Cardiac muscle cell (in vitro differentiated cells and primary cell): ENCODE data around the gene PTPRM. TPM values are rescaled to one million over a fixed set of nuclear protein-coding genes. Genes with fewer than 3 reads are reported as not detected.

ENCODE experiments used
- DNase-seq, 2 donors: peaks; one replicate each; pipeline versions ENCODE4 v3.0.0 to v3.0.0-alpha.2; 2010 to 2017; ENCODE audit warnings: low read depth in 1 of 2, low spot score in 1 of 2
- H3K27ac ChIP-seq: fragments of 200-600 bp; sonication (generic); 2 replicates; pipeline ENCODE4 v1.5.1; 2016
- H3K27me3 ChIP-seq: fragments of 200-600 bp; sonication (generic); 2 replicates; pipeline ENCODE4 v1.6.0; 2016; ENCODE audit warnings: control low read depth
- H3K36me3 ChIP-seq: fragments of 200-600 bp; sonication (generic); 2 replicates; pipeline ENCODE4 v1.5.1; 2016; ENCODE audit warnings: control low read depth
- H3K4me1 ChIP-seq: fragments of 200-600 bp; sonication (generic); 2 replicates; pipeline ENCODE4 v1.8.1; 2017; ENCODE audit warnings: low read depth, mild to moderate bottlenecking, mixed run types
- H3K4me3 ChIP-seq: fragments of 200-600 bp; sonication (generic); 2 replicates; pipeline ENCODE4 v1.5.1; 2016; ENCODE audit warnings: mild to moderate bottlenecking
- H3K9me3 ChIP-seq: fragments of 200-600 bp; sonication (generic); 2 replicates; pipeline ENCODE4 v1.5.1; 2017; ENCODE audit warnings: low read depth, mild to moderate bottlenecking, control low read depth
- polyA plus RNA-seq: library from polyadenylated mRNA; unstranded; fragments of >200 nt; fragmentation: Nextera tagmentation; extraction: Ambion mirVana; gene quantifications from 2 replicates; pipeline ENCODE4 v1.2.1, GENCODE V29; 2016
- total RNA-seq: library from RNA; depleted of rRNA; stranded (reverse); fragments of >200 nt; gene quantifications from 2 replicates; pipeline ENCODE4 v1.2.3, GENCODE V29; 2016
- TF ChIP-seq, protein P1 (sequence below): IDR thresholded peaks from 2 replicates; pipeline ENCODE4 v1.5.1; 2012; ENCODE audit warnings: low read depth, mild to moderate bottlenecking, low read length

Gene PTPRM
- total and polyA plus RNA-seq, 2 experiments from 2014 or later = 26.5 to 48.8 TPM

- H3K27ac ChIP-seq = no peak overlapping the region
- TF ChIP-seq, protein P1, sequence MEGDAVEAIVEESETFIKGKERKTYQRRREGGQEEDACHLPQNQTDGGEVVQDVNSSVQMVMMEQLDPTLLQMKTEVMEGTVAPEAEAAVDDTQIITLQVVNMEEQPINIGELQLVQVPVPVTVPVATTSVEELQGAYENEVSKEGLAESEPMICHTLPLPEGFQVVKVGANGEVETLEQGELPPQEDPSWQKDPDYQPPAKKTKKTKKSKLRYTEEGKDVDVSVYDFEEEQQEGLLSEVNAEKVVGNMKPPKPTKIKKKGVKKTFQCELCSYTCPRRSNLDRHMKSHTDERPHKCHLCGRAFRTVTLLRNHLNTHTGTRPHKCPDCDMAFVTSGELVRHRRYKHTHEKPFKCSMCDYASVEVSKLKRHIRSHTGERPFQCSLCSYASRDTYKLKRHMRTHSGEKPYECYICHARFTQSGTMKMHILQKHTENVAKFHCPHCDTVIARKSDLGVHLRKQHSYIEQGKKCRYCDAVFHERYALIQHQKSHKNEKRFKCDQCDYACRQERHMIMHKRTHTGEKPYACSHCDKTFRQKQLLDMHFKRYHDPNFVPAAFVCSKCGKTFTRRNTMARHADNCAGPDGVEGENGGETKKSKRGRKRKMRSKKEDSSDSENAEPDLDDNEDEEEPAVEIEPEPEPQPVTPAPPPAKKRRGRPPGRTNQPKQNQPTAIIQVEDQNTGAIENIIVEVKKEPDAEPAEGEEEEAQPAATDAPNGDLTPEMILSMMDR = no peak
Observed at GRCh38 chr18:8290913-8291312, 723.8 kb downstream of the PTPRM start.

GRCh38 chr18:8293184-8293583 is 726.1 kb downstream of the PTPRM start:
- TF ChIP-seq, protein P1 = no peak
- no peak for DNase-seq
- Histone ChIP-seq H3K9me3 (no peaks in the 10 kb centered on the region), H3K36me3 (peaks cover 2% of the 10 kb centered on the region), H3K27ac (no peak overlapping the region), H3K4me1 (no peaks in the 10 kb centered on the region), H3K27me3 (no peaks in the 10 kb centered on the region), H3K4me3 (no peak overlapping the region)

More at GRCh38 chr18:8290913-8291312, 723.8 kb downstream of the PTPRM start:
- Histone ChIP-seq H3K27me3 (no peaks in the 10 kb centered on the region), H3K4me3 (no peak overlapping the region), H3K9me3 (no peaks in the 10 kb centered on the region), H3K36me3 (no peaks in the 10 kb centered on the region), H3K4me1 (no peaks in the 10 kb centered on the region)
- DNase-seq = no peak

DNA sequence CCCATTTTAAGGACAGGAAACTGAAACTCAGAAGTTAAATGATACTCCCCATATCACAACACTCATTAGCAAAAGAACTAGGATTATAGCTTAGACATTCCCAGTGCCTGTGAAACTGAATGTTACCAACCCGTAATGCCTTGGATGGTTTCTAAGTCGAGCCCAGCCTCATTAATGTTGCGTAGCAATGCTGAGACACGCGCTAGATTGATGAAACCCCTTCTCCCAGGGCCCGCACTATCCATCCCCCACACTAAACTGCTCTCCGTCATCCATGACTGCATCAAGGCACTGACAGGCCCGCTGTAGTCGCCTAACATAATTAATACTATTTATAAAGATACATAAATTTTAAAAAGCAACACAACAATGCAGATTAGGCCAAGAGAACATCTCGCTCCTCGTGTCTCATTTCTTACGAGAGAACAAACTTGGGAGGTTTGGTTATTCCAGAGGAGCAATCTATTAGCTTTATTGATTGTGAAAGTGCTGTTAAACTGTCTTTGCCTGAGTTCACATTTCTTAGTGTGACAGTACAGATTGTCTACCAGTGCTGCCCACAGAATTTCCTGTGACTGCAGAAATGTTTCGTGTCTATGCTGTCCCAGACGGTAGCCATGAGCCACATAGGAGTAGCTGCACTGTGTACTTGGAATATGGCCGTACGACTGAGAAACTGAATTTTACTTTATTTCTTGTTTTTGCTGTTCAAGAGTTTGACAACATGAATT is 729.9 kb downstream of the PTPRM start:
- peaks cover 7% of the 10 kb centered on the region for H3K4me1 ChIP-seq
- DNase-seq = no peak
- H3K9me3 ChIP-seq = no peaks in the 10 kb centered on the region
- TF ChIP-seq, protein P1 = no peak
- no peak overlapping the region for H3K4me3 ChIP-seq
- H3K27ac ChIP-seq = no peak overlapping the region
- no peaks in the 10 kb centered on the region for H3K27me3 ChIP-seq
- peaks cover 2% of the 10 kb centered on the region for H3K36me3 ChIP-seq

GRCh38 chr18:8298186-8298585 is 731.1 kb downstream of the PTPRM start:
- DNase-seq = no peak
- Histone ChIP-seq H3K9me3 (no peaks in the 10 kb centered on the region), H3K4me1 (peaks cover 7% of the 10 kb centered on the region), H3K36me3 (peaks cover 2% of the 10 kb centered on the region), H3K27ac (no peak overlapping the region), H3K4me3 (no peak overlapping the region), H3K27me3 (no peaks in the 10 kb centered on the region)
- TF ChIP-seq, protein P1 = no peak

- Histone ChIP-seq H3K4me1 (peaks cover 7% of the 10 kb centered on the region), H3K4me3 (no peak overlapping the region), H3K36me3 (peaks cover 2% of the 10 kb centered on the region), H3K9me3 (no peaks in the 10 kb centered on the region), H3K27ac (no peak overlapping the region), H3K27me3 (no peaks in the 10 kb centered on the region)
- DNase-seq = no peak
- TF ChIP-seq, protein P1 = no peak
Observed at GRCh38 chr18:8299054-8299980, 732.2 kb downstream of the PTPRM start.
